Testis (tissue), 3 donors: Measurements from ENCODE around the gene DNAJC3. TPM values are rescaled to one million over a fixed set of nuclear protein-coding genes. Genes with fewer than 3 reads are reported as not detected.
"Not testable (repeated sequence)": the region's sequence is repeated elsewhere in the genome, so short reads cannot be mapped to it uniquely, and the experiment has no call there.

Source experiments
- DNase-seq: peaks from one replicate; pipeline ENCODE4 v3.0.0-alpha.2; 2019
- H3K27ac ChIP-seq, 2 donors: fragments of 200-600 bp; sonication (generic); one replicate each; pipeline ENCODE4 v1.5.1; 2019
- H3K27me3 ChIP-seq: fragments of 200-600 bp; sonication (generic); one replicate; pipeline ENCODE4 v1.5.1; 2019
- H3K36me3 ChIP-seq: fragments of 200-600 bp; sonication (generic); one replicate; pipeline ENCODE4 v1.5.1; 2017; ENCODE audit warnings: low read depth; ENCODE audit errors: missing control alignments
- H3K4me1 ChIP-seq: fragments of 200-600 bp; sonication (generic); one replicate; pipeline ENCODE4 v1.5.1; 2019
- H3K4me3 ChIP-seq, 2 donors: fragments of 200-600 bp; sonication (generic); one replicate each; pipeline ENCODE4 v1.5.1; 2017 to 2019
- H3K9me3 ChIP-seq: fragments of 200-600 bp; sonication (generic); one replicate; pipeline ENCODE4 v1.5.1; 2017
- POLR2A ChIP-seq: fragments of 450-650 bp; IDR thresholded peaks from one replicate; pipeline ENCODE4 v1.6.1; 2017; ENCODE audit warnings: antibody characterized with exemption, mild to moderate bottlenecking, moderate library complexity
- WGBS, 2 donors: methylation state at CpG; one replicate each; pipeline ENCODE4 v1.1.5; 2018; 5-methylcytosine and 5-hydroxymethylcytosine counted together
- intact Hi-C: fragments of 100-400 bp; cut with DNase I; formaldehyde crosslinking; loops from one replicate; pipeline ENCODE4 v1.15.1; 2023; ENCODE audit warnings: low total_unique reads
- polyA plus RNA-seq: library from polyadenylated mRNA; stranded (reverse); fragments of 350-450 nt; fragmentation: Illumina TruSeq; extraction: RNeasy Lipid Tissue Mini Kit (QIAGEN cat#74804); gene quantifications from one replicate; pipeline ENCODE4 v1.2.3, GENCODE V29; 2014; ENCODE audit warnings: low read depth, low replicate concordance; ENCODE audit not compliant: insufficient read depth
- total RNA-seq, 2 donors: library from RNA; depleted of rRNA; stranded (reverse); fragments of >200 nt; gene quantifications; one replicate each; pipeline ENCODE4 v1.2.3, GENCODE V29; 2016
- TF ChIP-seq, protein P1 (sequence below), 3 experiments: fragments of 450-650 bp in 2 of 3; fragments of 200-600 bp in 1 of 3; sonication (generic) in 1 of 3; IDR thresholded peaks; one replicate each; pipeline ENCODE4 v1.5.1; 2016 to 2019; ENCODE audit warnings: antibody characterized with exemption in 3 of 3, mild to moderate bottlenecking in 2 of 3, moderate library complexity in 1 of 3

Gene DNAJC3
- total and polyA plus RNA-seq, 3 donors from 2014 or later, result 18.2 to 39.4 (median 26.0) TPM

DNA sequence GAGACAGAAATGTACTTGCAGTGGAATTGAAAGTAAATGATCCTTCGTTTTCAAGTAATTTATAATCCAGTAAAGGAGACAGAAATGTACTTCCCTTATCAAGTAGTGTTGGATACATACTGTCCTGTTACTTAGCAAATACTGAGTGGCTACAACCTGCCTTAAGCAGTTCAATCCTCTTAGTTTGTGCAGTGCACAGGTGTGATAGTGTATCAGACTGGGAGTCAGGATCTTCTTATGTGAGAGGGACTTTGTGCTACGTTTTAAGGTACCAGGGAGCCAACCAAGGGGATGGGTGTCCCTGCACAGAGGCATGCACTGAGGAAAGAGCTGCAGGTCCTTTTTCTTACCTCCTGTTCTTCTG lies 111.1 kb downstream of the DNAJC3 start:
- WGBS, 2 donors, result 40 to 51% methylated on average over 2 of the region's 2 CpGs
- Histone ChIP-seq H3K9me3 (no peaks in the 10 kb centered on the region), H3K4me1 (no peaks in the 10 kb centered on the region), H3K27me3 (no peaks in the 10 kb centered on the region), H3K4me3 (no peak overlapping the region), H3K27ac (no peak overlapping the region), H3K36me3 (no peaks in the 10 kb centered on the region)
- TF ChIP-seq, protein P1, sequence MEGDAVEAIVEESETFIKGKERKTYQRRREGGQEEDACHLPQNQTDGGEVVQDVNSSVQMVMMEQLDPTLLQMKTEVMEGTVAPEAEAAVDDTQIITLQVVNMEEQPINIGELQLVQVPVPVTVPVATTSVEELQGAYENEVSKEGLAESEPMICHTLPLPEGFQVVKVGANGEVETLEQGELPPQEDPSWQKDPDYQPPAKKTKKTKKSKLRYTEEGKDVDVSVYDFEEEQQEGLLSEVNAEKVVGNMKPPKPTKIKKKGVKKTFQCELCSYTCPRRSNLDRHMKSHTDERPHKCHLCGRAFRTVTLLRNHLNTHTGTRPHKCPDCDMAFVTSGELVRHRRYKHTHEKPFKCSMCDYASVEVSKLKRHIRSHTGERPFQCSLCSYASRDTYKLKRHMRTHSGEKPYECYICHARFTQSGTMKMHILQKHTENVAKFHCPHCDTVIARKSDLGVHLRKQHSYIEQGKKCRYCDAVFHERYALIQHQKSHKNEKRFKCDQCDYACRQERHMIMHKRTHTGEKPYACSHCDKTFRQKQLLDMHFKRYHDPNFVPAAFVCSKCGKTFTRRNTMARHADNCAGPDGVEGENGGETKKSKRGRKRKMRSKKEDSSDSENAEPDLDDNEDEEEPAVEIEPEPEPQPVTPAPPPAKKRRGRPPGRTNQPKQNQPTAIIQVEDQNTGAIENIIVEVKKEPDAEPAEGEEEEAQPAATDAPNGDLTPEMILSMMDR (IDR thresholded peaks at IDR 0.05), result no peak
- no peak for TF ChIP-seq POLR2A
- intact Hi-C loops, result no loop called here
- no peak for DNase-seq

DNA sequence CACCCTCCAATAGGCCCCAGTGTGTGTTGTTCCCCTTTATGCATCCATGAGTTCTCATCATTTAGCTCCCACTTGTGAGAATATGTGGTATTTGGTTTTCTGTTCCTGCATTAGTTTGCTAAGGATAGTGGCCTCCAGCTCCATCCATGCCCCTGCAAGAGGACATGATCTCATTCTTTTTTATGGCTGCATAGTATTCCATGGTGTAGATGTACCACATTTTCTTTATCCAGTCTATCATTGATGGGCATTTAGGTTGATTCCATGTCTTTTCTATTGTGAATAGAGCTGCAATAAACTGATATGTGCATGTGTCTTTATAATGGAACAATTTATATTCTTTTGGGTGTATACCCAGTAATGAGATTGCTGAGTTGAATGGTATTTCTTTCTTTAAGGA lies 112.4 kb downstream of the DNAJC3 start:
- H3K4me3 ChIP-seq, H3K27ac ChIP-seq, DNase-seq, intact Hi-C loops, H3K4me1 ChIP-seq, H3K9me3 ChIP-seq, H3K36me3 ChIP-seq, H3K27me3 ChIP-seq: not testable (repeated sequence)

DNA sequence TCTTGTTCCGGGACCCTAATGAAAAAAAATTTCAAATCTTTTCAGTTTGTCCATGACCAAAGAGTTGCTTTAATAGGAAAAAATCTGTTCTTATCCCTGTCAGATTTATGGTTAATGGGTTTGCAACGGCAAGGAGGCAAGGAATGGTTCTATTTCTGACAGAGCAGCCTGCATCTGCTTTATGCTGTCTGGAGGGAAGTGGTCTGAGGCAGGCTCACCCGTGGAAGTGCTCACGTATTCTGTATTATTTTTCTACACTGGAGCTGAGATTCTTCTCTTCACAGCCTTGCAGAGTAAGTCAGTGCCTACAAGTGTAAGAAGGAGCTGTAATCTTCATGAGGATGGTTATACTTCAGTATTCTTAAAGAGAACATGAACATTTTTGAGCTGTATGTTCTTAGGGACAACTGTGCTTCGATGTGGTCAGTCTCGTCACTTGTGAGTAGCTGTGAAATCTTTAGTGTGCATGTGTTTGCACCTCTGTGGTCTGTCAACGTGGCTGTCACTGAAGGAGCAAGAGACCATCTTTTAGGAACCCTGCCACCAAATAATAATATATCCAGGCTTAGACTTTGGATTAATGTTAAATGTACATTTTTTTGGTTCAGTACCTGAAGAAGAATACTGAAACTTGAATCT lies 114.3 kb downstream of the DNAJC3 start:
- no peaks in the 10 kb centered on the region for H3K27me3 ChIP-seq
- H3K9me3 ChIP-seq, result no peaks in the 10 kb centered on the region
- H3K27ac ChIP-seq, result no peak overlapping the region
- no peaks in the 10 kb centered on the region for H3K4me1 ChIP-seq
- TF ChIP-seq, protein P1 (IDR thresholded peaks at IDR 0.05), result no peak
- TF ChIP-seq POLR2A, result no peak
- intact Hi-C loops, result no loop called here
- WGBS, 2 donors, result 85 to 87% methylated on average over 7 of the region's 7 CpGs
- no peak for DNase-seq
- H3K4me3 ChIP-seq, result no peak overlapping the region
- no peaks in the 10 kb centered on the region for H3K36me3 ChIP-seq

DNA sequence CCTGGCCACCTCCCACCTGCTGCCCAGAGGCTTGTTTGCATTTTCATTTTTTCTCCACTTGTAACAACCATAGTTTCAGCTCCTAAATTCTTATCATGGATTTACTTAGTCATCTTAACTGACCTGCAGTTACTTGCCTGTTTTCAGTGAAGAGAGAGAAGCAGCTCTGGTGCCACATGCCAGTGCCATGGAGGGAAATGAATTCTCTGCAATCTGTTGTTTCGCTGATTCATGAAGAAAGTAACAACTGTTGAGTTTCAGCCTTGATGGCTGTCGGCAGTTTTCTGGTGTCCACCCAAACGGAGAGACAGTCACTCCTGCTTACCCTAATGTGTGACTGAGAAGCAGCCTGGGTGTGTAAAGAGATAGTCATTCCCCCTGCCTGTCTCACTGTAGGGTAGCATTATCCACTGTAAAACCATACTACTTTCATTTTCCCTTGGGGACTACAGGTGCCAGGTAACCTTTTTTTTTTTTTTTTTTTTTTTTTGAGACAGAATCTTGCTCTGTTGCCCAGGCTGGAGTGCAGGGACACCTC lies 116.1 kb downstream of the DNAJC3 start:
- Histone ChIP-seq H3K36me3 (no peaks in the 10 kb centered on the region), H3K27me3 (no peaks in the 10 kb centered on the region), H3K27ac (no peak overlapping the region), H3K4me3 (no peak overlapping the region), H3K9me3 (no peaks in the 10 kb centered on the region), H3K4me1 (no peaks in the 10 kb centered on the region)
- intact Hi-C loops, result no loop called here
- TF ChIP-seq, protein P1 (IDR thresholded peaks at IDR 0.05), result no peak
- TF ChIP-seq POLR2A, result no peak
- DNase-seq, result no peak
- 67 to 87% methylated on average over 3 of the region's 3 CpGs for WGBS, 2 donors

- intact Hi-C loops, result no loop called here
- no peak for DNase-seq
- Histone ChIP-seq H3K4me3 (no peak overlapping the region), H3K27me3 (no peaks in the 10 kb centered on the region), H3K4me1 (no peaks in the 10 kb centered on the region), H3K27ac (no peak overlapping the region), H3K36me3 (no peaks in the 10 kb centered on the region), H3K9me3 (no peaks in the 10 kb centered on the region)
- WGBS, 2 donors, result 87 to 90% methylated on average over 3 of the region's 3 CpGs
- TF ChIP-seq, protein P1 (IDR thresholded peaks at IDR 0.05), result no peak
- no peak for TF ChIP-seq POLR2A
Measured at GRCh38 chr13:95793781-95794180, 116.8 kb downstream of the DNAJC3 start.
